Measurements from ENCODE around the gene PLCB4. TPM values are rescaled to one million over a fixed set of nuclear protein-coding genes. Genes with fewer than 3 reads are reported as not detected.

Gene PLCB4
- total and polyA plus RNA-seq, 3 donors from 2014 or later = 5.9 to 19.4 (median 15.5) TPM

DNA sequence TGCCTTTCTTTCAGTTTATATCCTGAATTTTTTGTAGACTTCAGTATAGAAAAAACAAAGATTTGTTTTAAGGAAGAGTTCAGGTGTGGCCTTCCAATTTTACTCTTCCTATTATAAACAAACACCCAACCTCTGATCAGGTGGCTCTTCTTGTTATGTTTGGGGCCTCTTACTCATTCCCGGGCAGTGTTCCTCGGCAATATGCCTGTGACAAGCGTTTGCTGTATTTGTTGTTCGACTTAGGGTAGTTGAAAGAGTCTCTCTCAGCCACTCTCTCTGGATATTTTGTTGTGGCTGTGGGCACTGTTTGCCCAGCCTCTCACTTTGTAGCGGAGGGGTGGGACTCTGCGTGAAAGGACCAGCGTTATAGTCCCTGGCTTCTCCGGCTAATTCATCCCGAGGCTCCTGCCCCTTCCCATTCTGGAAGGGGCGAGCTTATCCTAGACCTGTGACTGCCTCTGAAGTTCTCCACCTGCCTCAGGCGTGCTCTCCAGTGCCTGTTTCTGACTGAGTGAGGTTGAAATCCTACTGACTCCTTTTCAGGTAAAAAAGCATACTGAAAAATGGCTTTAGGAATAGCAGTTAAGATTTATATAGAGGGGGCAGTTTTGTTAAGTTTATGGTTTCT lies 97.4 kb downstream of the PLCB4 start:
- Histone ChIP-seq H3K9me3 (no peaks in the 10 kb centered on the region), H3K4me3 (no peak overlapping the region), H3K4me1 (no peaks in the 10 kb centered on the region), H3K27me3 (no peaks in the 10 kb centered on the region), H3K27ac (no peak overlapping the region), H3K36me3 (ENCODE audit: low read depth, missing control alignments) (no peaks in the 10 kb centered on the region)
- WGBS, 2 donors = 74 to 79% methylated on average over 11 of the region's 11 CpGs
- TF ChIP-seq, protein P1, sequence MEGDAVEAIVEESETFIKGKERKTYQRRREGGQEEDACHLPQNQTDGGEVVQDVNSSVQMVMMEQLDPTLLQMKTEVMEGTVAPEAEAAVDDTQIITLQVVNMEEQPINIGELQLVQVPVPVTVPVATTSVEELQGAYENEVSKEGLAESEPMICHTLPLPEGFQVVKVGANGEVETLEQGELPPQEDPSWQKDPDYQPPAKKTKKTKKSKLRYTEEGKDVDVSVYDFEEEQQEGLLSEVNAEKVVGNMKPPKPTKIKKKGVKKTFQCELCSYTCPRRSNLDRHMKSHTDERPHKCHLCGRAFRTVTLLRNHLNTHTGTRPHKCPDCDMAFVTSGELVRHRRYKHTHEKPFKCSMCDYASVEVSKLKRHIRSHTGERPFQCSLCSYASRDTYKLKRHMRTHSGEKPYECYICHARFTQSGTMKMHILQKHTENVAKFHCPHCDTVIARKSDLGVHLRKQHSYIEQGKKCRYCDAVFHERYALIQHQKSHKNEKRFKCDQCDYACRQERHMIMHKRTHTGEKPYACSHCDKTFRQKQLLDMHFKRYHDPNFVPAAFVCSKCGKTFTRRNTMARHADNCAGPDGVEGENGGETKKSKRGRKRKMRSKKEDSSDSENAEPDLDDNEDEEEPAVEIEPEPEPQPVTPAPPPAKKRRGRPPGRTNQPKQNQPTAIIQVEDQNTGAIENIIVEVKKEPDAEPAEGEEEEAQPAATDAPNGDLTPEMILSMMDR (IDR thresholded peaks at IDR 0.05) = no peak
- TF ChIP-seq POLR2A (IDR thresholded peaks at IDR 0.05) = no peak
- no peak for DNase-seq
- intact Hi-C loops (cut with DNase I; ENCODE audit: low total_unique reads) = no loop called here

GRCh38 chr20:9169409-9169808 lies 100.5 kb downstream of the PLCB4 start:
- Histone ChIP-seq H3K27ac (no peak overlapping the region), H3K9me3 (no peaks in the 10 kb centered on the region), H3K4me3 (no peak overlapping the region), H3K36me3 (ENCODE audit: low read depth, missing control alignments) (no peaks in the 10 kb centered on the region), H3K27me3 (no peaks in the 10 kb centered on the region), H3K4me1 (no peaks in the 10 kb centered on the region)
- intact Hi-C loops (cut with DNase I; ENCODE audit: low total_unique reads) = no loop called here
- DNase-seq = no peak
- TF ChIP-seq POLR2A (IDR thresholded peaks at IDR 0.05) = no peak
- TF ChIP-seq, protein P1 (IDR thresholded peaks at IDR 0.05) = no peak
- 95% methylated on average over 7 of the region's 7 CpGs for WGBS, 2 donors

DNA sequence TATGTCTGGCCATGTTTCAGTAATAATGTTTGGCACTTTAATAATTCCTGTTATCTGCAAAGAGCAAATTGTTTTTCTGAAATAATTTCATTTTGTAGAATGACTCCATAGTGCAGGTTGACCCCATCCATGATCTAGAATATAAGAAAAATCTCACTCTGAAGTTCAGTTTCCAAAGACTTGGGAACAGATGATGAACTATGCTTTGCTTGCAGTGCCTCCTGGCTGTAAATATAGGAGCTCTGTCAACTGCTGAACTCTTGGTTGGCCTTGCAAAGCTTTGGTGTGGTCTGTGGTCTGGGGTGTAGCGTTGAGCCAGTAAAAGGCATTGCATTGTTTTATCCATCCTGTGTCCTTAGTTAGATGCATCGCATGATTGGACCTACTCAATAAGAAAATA lies 104.0 kb downstream of the PLCB4 start:
- Histone ChIP-seq H3K27ac (no peak overlapping the region), H3K9me3 (no peaks in the 10 kb centered on the region), H3K4me1 (no peaks in the 10 kb centered on the region), H3K4me3 (no peak overlapping the region), H3K27me3 (no peaks in the 10 kb centered on the region), H3K36me3 (ENCODE audit: low read depth, missing control alignments) (no peaks in the 10 kb centered on the region)
- no peak for TF ChIP-seq POLR2A (IDR thresholded peaks at IDR 0.05)
- TF ChIP-seq, protein P1 (IDR thresholded peaks at IDR 0.05) = peak in 2 of 3 experiments; percentile 15 to 30
- peak; percentile 28 for DNase-seq
- intact Hi-C loops (cut with DNase I; ENCODE audit: low total_unique reads) = no loop called here
- 66 to 87% methylated on average over 2 of the region's 2 CpGs for WGBS, 2 donors

GRCh38 chr20:9177278-9177677 lies 108.4 kb downstream of the PLCB4 start:
- Histone ChIP-seq H3K27ac (no peak overlapping the region), H3K4me1 (no peaks in the 10 kb centered on the region), H3K36me3 (ENCODE audit: low read depth, missing control alignments) (no peaks in the 10 kb centered on the region), H3K9me3 (no peaks in the 10 kb centered on the region), H3K4me3 (no peak overlapping the region), H3K27me3 (no peaks in the 10 kb centered on the region)
- TF ChIP-seq POLR2A (IDR thresholded peaks at IDR 0.05) = no peak
- TF ChIP-seq, protein P1 (IDR thresholded peaks at IDR 0.05) = no peak
- intact Hi-C loops (cut with DNase I; ENCODE audit: low total_unique reads) = no loop called here
- 82 to 91% methylated on average over 4 of the region's 4 CpGs for WGBS, 2 donors
- DNase-seq = no peak

GRCh38 chr20:9179193-9179802 lies 110.4 kb downstream of the PLCB4 start:
- H3K36me3 ChIP-seq (ENCODE audit: low read depth, missing control alignments) = no peaks in the 10 kb centered on the region
- DNase-seq = no peak
- H3K27me3 ChIP-seq = no peaks in the 10 kb centered on the region
- WGBS, 2 donors = 78 to 95% methylated on average over 1 of the region's 1 CpG
- no peak overlapping the region for H3K27ac ChIP-seq
- no peak overlapping the region for H3K4me3 ChIP-seq
- H3K4me1 ChIP-seq = no peaks in the 10 kb centered on the region
- H3K9me3 ChIP-seq = no peaks in the 10 kb centered on the region
- intact Hi-C loops (cut with DNase I; ENCODE audit: low total_unique reads) = no loop called here
- TF ChIP-seq, protein P1 (IDR thresholded peaks at IDR 0.05) = no peak
- TF ChIP-seq POLR2A (IDR thresholded peaks at IDR 0.05) = no peak

Data from testis (tissue), 3 donors.